Forelimb muscle (tissue), 1 donor: Measurements from ENCODE around the gene C9orf57. TPM values are rescaled to one million over a fixed set of nuclear protein-coding genes. Genes with fewer than 3 reads are reported as not detected.
"Not testable (repeated sequence)": the region's sequence is repeated elsewhere in the genome, so short reads cannot be mapped to it uniquely, and the experiment has no call there.

Experiments
- DNase-seq: peaks from one replicate; pipeline ENCODE4 v3.0.0-alpha.2; 2013; ENCODE audit warnings: low read depth
- polyA plus RNA-seq: library from polyadenylated mRNA; unstranded; fragments of 120-200 nt; gene quantifications from one replicate; pipeline ENCODE4 v1.2.1, GENCODE V29; 2013; ENCODE audit not compliant: insufficient read length

The C9orf57 gene
- polyA plus RNA-seq, 1 donor, result not detected

- no peak for DNase-seq
These were observed 36.8 kb downstream of the C9orf57 start for GRCh38 chr9:72023596-72023995.

DNA sequence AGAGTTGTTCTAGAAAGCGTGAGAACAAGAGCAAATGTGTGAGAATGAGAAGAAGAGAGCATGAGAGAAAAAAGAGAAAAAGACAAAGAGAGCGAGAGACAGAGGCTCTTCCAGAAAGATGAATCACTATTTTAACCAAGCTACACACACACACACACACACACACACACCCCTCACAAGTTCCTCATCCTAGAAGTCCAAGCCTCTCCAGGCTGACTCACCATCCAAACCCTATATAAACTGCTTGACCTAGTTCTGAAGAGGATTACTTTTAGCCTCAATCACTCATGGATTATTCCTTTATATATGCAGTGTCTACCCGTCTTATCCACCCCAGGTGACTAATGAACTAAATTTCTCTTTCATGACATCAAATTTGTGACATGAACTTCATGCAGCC is 37.6 kb downstream of the C9orf57 start:
- DNase-seq, result no peak

GRCh38 chr9:72013292-72013760 is 47.1 kb downstream of the C9orf57 start:
- no peak for DNase-seq

GRCh38 chr9:72012646-72013045 is 47.8 kb downstream of the C9orf57 start:
- no peak for DNase-seq

DNA sequence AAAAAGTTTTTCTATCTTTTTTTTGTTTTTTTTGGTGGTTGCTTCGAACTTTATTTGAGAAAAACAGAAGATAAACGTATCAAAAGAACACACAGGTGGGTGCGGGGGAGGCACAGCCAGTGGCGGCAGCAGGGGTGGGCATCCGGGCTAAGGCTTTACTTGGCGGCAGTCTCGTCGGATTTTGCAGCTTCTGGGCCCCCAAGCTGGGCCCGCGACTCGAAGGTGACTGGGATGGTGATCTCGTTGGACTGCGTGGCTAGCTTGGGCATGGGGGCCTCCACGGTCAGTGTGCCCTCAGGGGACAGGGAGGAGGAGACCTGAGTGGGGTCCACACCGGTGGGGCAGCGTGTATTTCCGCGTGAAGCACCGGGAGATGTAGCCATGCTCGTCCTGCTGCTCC is 52.7 kb downstream of the C9orf57 start:
- DNase-seq, result not testable (repeated sequence)

DNA sequence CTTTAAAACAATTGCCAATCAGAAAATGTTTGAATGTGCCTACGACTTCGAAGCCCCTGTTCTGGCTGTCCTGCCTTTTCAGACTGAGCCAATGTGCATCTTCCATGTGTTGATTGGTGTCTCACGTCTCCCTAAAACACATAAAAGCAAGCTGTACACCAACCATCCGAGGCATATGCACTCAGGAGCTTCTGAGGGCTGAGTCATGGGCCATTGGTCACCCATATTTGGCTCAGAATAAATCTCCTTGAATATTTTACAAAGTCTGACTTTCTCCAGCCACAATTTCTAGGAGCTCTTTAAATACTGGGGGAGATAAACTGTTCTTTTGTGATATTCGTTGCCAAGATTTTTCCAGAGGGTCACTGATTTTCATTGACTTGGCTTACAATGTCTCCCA is 53.9 kb downstream of the C9orf57 start:
- no peak for DNase-seq

DNA sequence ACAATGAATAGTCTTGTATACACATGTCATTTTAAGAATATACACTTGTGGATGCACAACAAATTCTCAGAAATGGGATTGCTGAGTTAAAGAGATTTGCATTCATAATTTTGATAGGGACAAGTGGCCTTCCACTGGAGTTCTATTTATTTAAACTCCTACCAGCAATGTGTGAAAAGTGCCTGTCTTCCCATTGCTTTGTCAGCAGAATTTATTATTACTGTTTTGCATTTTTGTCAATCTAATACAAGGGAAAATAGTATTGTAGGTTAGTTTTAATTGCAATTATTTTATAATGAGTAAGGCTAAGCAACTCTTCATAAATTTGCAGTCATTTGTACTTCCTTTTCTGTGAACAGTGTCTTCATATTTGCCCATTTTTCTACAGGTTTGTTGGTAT is 55.0 kb downstream of the C9orf57 start:
- no peak for DNase-seq

Other genes starting within 250 kb of the C9orf57 start
- 25.8 TPM for gene ABHD17B, start 149.4 kb downstream of the C9orf57 start, polyA plus RNA-seq
- 19.1 TPM for gene C9orf85, start 149.0 kb downstream of the C9orf57 start, polyA plus RNA-seq
- gene GDA, start 88.8 kb upstream of the C9orf57 start, polyA plus RNA-seq, result 1.1 TPM